GM12891 (cell line): ENCODE data around the gene MBD1.

Source experiments
- POLR2A ChIP-seq: IDR thresholded peaks from 2 replicates; pipeline ENCODE4 v1.6.1; 2011; ENCODE audit warnings: low read depth, low read length, control low read depth
- POLR2AphosphoS5 ChIP-seq: IDR thresholded peaks from 2 replicates; pipeline ENCODE4 v1.6.1; 2011; ENCODE audit warnings: low read depth, low read length, control low read depth

GRCh38 chr18:50313873-50314460 lies 32.6 kb upstream of the MBD1 start:
- TF ChIP-seq POLR2AphosphoS5 (no peak), POLR2A (no peak)
